GM12872 (cell line): ENCODE data around the gene LIN28B.
A peak's percentile ranks its signal among the peaks of the same experiment; 100 is the strongest.

Experiments used
- CTCF ChIP-seq: IDR thresholded peaks from 3 replicates; pipeline ENCODE4 v1.5.1; 2011; ENCODE audit warnings: low read depth, mild to moderate bottlenecking, low read length, moderate library complexity; ENCODE audit not compliant: insufficient read depth

Gene LIN28B

GRCh38 chr6:105078386-105078708 is 121.4 kb downstream of the LIN28B start:
- TF ChIP-seq CTCF = no peak

GRCh38 chr6:105080279-105080678 is 123.4 kb downstream of the LIN28B start:
- no peak for TF ChIP-seq CTCF

GRCh38 chr6:105087571-105088211 is 130.8 kb downstream of the LIN28B start:
- peak; percentile 72 for TF ChIP-seq CTCF

- TF ChIP-seq CTCF = no peak
These were observed 134.4 kb downstream of the LIN28B start for GRCh38 chr6:105091140-105091829.

- no peak for TF ChIP-seq CTCF
These were observed 137.3 kb downstream of the LIN28B start for GRCh38 chr6:105094133-105094640.

GRCh38 chr6:105095139-105095538 is 138.2 kb downstream of the LIN28B start:
- no peak for TF ChIP-seq CTCF

GRCh38 chr6:105097288-105097687 is 140.4 kb downstream of the LIN28B start:
- no peak for TF ChIP-seq CTCF
